SK-N-SH treated with all-trans-retinoic acid at 6 μM for 48 hours (cell line): ENCODE measurements around the gene CPNE4.

ENCODE experiments used
- ATAC-seq: fragments of 200-7000 bp; cut with Tn5 transposase; 3 replicates; pipeline ENCODE4 v1.9.1; 2020; ENCODE audit warnings: mild to moderate bottlenecking, moderate library complexity
- ARNTL ChIP-seq: fragments of 450-650 bp; formaldehyde crosslinking; IDR thresholded peaks from 2 replicates; pipeline ENCODE4 v1.5.0; 2020; ENCODE audit warnings: low read depth, mild to moderate bottlenecking, moderate library complexity, borderline replicate concordance
- ESRRG ChIP-seq: fragments of 250-450 bp; sonication (Bioruptor Pico); IDR thresholded peaks from 2 replicates; pipeline ENCODE4 v1.6.1; 2021; ENCODE audit warnings: mild to moderate bottlenecking
- OSR1 ChIP-seq: fragments of 250-450 bp; sonication (Bioruptor Pico); IDR thresholded peaks from 2 replicates; pipeline ENCODE4 v1.8.0; 2022; ENCODE audit warnings: moderate library complexity, mild to moderate bottlenecking, inconsistent platforms
- PPARA ChIP-seq: fragments of 250-450 bp; sonication (Bioruptor Pico); IDR thresholded peaks from 2 replicates; pipeline ENCODE4 v1.5.0; 2020; ENCODE audit warnings: mild to moderate bottlenecking, borderline replicate concordance
- SNAI2 ChIP-seq: fragments of 250-450 bp; sonication (Bioruptor Pico); IDR thresholded peaks from 2 replicates; pipeline ENCODE4 v1.5.0; 2020; ENCODE audit warnings: mild to moderate bottlenecking, moderate library complexity
- TOX ChIP-seq: fragments of 250-450 bp; sonication (Bioruptor Pico); IDR thresholded peaks from 2 replicates; pipeline ENCODE4 v1.8.0; 2021; ENCODE audit warnings: mild to moderate bottlenecking, moderate library complexity, borderline replicate concordance
- ZC3H10 ChIP-seq: fragments of 250-450 bp; sonication (Bioruptor Pico); IDR thresholded peaks from 2 replicates; pipeline ENCODE4 v1.5.1; 2021; ENCODE audit warnings: mild to moderate bottlenecking, moderate library complexity
- ZFP3 ChIP-seq: fragments of 250-450 bp; sonication (Bioruptor Pico); IDR thresholded peaks from 2 replicates; pipeline ENCODE4 v1.5.0; 2020; ENCODE audit warnings: mild to moderate bottlenecking, moderate library complexity
- ZFP30 ChIP-seq: fragments of 450-650 bp; formaldehyde crosslinking; IDR thresholded peaks from 2 replicates; pipeline ENCODE4 v1.5.0; 2022; ENCODE audit warnings: mild to moderate bottlenecking, moderate library complexity
- ZNF565 ChIP-seq: fragments of 450-650 bp; formaldehyde crosslinking; conservative IDR thresholded peaks from 2 replicates; pipeline ENCODE4 v1.5.0; 2020; ENCODE audit warnings: low read depth, mild to moderate bottlenecking, moderate library complexity
- ZNF70 ChIP-seq: fragments of 450-650 bp; formaldehyde crosslinking; IDR thresholded peaks from 2 replicates; pipeline ENCODE4 v1.5.0; 2020; ENCODE audit warnings: mild to moderate bottlenecking, moderate library complexity
- TF ChIP-seq, protein P1 (sequence below): fragments of 250-450 bp; sonication (Bioruptor Pico); IDR thresholded peaks from 2 replicates; pipeline ENCODE4 v1.5.0; 2020; ENCODE audit warnings: mild to moderate bottlenecking, moderate library complexity
- TF ChIP-seq, protein P2 (sequence below): fragments of 250-450 bp; sonication (Bioruptor Pico); IDR thresholded peaks from 2 replicates; pipeline ENCODE4 v1.8.0; 2020; ENCODE audit warnings: mild to moderate bottlenecking, moderate library complexity, borderline replicate concordance
- TF ChIP-seq, protein P3 (sequence below): fragments of 250-450 bp; sonication (Bioruptor Pico); IDR thresholded peaks from 2 replicates; pipeline ENCODE4 v1.8.0; 2021; ENCODE audit warnings: low read depth, mild to moderate bottlenecking, moderate library complexity, borderline replicate concordance
- TF ChIP-seq, protein P4 (sequence below): fragments of 250-450 bp; sonication (Bioruptor Pico); IDR thresholded peaks from 2 replicates; pipeline ENCODE4 v1.5.1; 2021; ENCODE audit warnings: mild to moderate bottlenecking, moderate library complexity

CPNE4 gene

DNA sequence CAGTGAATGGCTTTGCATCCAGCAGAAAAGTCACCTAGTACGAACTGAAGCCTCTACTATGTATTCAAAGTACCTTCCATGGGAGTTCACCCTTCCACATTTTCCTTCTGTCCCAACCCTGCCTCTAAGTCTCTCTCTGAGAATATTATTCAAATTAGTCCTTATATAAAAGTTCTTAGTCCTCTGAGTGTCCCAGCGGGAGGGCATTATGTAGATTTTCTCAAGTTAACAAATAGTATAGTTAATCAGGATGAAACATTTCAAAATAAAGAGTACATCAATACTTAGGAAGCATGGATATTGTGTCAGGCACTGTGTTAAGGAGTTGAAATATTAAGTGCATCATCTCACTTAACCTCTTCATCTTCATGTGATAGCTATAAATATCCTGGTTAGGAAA is 223.3 kb downstream of the CPNE4 start (continued):
- TF ChIP-seq, protein P1, sequence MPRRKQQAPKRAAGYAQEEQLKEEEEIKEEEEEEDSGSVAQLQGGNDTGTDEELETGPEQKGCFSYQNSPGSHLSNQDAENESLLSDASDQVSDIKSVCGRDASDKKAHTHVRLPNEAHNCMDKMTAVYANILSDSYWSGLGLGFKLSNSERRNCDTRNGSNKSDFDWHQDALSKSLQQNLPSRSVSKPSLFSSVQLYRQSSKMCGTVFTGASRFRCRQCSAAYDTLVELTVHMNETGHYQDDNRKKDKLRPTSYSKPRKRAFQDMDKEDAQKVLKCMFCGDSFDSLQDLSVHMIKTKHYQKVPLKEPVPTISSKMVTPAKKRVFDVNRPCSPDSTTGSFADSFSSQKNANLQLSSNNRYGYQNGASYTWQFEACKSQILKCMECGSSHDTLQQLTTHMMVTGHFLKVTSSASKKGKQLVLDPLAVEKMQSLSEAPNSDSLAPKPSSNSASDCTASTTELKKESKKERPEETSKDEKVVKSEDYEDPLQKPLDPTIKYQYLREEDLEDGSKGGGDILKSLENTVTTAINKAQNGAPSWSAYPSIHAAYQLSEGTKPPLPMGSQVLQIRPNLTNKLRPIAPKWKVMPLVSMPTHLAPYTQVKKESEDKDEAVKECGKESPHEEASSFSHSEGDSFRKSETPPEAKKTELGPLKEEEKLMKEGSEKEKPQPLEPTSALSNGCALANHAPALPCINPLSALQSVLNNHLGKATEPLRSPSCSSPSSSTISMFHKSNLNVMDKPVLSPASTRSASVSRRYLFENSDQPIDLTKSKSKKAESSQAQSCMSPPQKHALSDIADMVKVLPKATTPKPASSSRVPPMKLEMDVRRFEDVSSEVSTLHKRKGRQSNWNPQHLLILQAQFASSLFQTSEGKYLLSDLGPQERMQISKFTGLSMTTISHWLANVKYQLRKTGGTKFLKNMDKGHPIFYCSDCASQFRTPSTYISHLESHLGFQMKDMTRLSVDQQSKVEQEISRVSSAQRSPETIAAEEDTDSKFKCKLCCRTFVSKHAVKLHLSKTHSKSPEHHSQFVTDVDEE (CRISPR knock-in tag), result no peak
- no peak for TF ChIP-seq ZFP3 (CRISPR knock-in tag)
- TF ChIP-seq, protein P2, sequence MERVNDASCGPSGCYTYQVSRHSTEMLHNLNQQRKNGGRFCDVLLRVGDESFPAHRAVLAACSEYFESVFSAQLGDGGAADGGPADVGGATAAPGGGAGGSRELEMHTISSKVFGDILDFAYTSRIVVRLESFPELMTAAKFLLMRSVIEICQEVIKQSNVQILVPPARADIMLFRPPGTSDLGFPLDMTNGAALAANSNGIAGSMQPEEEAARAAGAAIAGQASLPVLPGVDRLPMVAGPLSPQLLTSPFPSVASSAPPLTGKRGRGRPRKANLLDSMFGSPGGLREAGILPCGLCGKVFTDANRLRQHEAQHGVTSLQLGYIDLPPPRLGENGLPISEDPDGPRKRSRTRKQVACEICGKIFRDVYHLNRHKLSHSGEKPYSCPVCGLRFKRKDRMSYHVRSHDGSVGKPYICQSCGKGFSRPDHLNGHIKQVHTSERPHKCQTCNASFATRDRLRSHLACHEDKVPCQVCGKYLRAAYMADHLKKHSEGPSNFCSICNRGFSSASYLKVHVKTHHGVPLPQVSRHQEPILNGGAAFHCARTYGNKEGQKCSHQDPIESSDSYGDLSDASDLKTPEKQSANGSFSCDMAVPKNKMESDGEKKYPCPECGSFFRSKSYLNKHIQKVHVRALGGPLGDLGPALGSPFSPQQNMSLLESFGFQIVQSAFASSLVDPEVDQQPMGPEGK (CRISPR knock-in tag), result no peak
- no peak for TF ChIP-seq SNAI2 (CRISPR knock-in tag)
- no peak for TF ChIP-seq ESRRG
- TF ChIP-seq, protein P3, sequence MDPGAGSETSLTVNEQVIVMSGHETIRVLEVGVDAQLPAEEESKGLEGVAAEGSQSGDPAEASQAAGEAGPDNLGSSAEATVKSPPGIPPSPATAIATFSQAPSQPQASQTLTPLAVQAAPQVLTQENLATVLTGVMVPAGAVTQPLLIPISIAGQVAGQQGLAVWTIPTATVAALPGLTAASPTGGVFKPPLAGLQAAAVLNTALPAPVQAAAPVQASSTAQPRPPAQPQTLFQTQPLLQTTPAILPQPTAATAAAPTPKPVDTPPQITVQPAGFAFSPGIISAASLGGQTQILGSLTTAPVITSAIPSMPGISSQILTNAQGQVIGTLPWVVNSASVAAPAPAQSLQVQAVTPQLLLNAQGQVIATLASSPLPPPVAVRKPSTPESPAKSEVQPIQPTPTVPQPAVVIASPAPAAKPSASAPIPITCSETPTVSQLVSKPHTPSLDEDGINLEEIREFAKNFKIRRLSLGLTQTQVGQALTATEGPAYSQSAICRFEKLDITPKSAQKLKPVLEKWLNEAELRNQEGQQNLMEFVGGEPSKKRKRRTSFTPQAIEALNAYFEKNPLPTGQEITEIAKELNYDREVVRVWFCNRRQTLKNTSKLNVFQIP (CRISPR knock-in tag), result no peak

DNA sequence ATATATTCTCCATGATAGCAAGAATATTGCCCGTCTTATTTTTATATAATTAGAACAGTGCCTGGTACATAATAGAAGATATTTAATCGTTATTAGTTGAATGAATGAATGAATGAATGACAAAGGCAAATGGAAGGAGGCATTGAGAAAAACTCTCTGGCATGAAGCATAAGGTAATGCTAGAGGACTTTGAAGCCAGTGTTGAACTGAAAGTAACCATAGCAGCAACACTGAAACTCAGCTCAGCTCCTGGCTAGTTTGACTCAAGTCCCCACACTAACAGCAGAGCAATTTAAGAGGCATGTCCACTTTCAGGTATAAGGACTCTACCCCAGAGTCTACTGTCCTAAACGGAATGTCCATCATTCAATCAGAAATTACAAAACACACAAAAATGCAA is 227.0 kb downstream of the CPNE4 start:
- no peak for TF ChIP-seq ARNTL
- no peak for TF ChIP-seq ZNF565 (CRISPR knock-in tag)
- TF ChIP-seq, protein P4, sequence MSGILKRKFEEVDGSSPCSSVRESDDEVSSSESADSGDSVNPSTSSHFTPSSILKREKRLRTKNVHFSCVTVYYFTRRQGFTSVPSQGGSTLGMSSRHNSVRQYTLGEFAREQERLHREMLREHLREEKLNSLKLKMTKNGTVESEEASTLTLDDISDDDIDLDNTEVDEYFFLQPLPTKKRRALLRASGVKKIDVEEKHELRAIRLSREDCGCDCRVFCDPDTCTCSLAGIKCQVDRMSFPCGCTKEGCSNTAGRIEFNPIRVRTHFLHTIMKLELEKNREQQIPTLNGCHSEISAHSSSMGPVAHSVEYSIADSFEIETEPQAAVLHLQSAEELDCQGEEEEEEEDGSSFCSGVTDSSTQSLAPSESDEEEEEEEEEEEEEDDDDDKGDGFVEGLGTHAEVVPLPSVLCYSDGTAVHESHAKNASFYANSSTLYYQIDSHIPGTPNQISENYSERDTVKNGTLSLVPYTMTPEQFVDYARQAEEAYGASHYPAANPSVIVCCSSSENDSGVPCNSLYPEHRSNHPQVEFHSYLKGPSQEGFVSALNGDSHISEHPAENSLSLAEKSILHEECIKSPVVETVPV (CRISPR knock-in tag), result no peak
- TF ChIP-seq, protein P1 (CRISPR knock-in tag), result no peak
- TF ChIP-seq TOX, result no peak
- TF ChIP-seq, protein P2 (CRISPR knock-in tag), result no peak
- no peak for TF ChIP-seq OSR1
- no peak for ATAC-seq

DNA sequence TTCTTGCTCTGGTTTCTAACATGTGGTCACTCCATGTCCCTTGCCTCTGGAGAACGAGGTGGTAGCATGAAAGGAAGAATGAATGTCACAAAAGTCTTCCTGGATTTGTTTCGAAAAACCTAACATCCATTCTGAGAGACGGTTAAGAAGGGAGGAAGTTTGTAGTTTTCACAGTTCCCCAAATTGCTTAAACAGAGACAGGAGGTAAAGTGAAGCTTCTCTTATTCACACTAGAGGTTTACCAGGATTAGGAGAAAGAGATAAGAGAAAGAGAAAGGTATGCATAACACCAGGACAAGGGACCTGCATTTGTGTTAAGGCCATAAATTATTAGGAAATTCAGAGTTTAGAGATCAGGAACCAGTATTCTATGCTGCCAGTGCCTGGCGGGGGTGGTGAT is 228.1 kb downstream of the CPNE4 start:
- TF ChIP-seq PPARA, result no peak
- TF ChIP-seq ZFP30 (CRISPR knock-in tag), result no peak
- no peak for TF ChIP-seq ZC3H10
- no peak for TF ChIP-seq ZFP3 (CRISPR knock-in tag)
- no peak for TF ChIP-seq ZNF70 (CRISPR knock-in tag)
- no peak for TF ChIP-seq ESRRG
- TF ChIP-seq, protein P3 (CRISPR knock-in tag), result no peak
- TF ChIP-seq, protein P2 (CRISPR knock-in tag), result no peak
- TF ChIP-seq OSR1, result no peak
- TF ChIP-seq TOX, result no peak
- TF ChIP-seq, all 23 proteins: peak for 0
- no peak for ATAC-seq
